DMS79 treated with DMSO at 0.1 percent for 48 hours (cell line): ENCODE results near the gene PCID2.

Experiments
- DNase-seq: peaks from one replicate; lab custom pipeline; 2025; lab: John Stamatoyannopoulos, UW

PCID2 gene

DNA sequence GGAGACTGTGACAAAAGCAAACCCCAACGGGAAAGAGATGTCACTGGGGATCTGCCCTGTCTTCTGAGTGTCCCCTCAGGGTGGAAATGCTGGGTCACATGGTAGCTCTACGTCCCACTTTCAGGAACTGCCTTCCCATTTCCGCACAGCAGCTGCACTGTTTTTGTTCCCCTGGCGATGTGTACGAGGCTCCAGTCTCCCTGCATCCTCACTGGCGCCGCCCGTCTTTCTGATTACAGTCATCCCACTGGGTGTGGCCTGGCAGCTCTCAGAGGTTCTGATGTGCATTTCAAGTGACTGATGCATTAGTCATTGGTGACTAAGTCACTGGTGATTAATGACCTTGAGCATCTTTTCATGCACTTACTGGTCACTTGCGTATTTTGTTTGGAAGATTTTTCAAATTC lies 21.2 kb downstream of the PCID2 start:
- DNase-seq = no peak

DNA sequence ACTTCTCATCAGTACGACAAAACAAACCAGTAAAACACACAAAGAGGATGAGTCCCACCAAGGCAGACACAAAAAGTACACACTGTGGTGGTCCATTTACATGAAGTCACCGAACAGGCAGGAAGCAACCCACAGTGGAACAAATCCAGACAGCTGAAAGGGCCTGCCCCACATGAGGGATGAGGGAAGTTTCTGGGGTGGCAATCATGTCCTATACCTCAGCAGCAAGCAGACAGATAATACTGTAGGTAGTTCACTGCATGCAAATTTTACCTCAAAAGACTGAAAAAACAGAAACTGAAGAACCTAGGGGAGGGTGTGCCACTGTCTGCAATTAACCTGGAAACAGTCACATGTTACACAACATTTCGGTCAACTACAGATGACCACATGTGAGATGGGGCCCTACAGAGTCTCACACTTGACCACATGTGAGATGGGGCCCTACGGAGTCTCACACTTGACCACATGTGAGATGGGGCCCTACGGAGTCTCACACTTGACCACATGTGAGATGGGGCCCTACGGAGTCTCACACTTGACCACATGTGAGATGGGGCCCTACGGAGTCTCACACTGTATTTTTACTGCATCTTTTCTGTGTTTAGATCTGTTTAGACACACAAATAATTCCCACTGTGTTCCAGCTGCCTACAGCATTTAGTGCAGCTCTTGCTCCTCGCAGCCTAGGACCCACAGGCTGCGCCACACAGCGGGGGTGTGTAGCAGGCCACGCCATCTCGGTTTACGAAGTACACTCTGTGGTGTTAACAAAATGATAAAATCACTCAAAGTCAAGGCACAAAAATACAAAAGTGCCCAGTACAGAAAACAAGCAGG lies 22.2 kb downstream of the PCID2 start:
- DNase-seq = no peak

DNA sequence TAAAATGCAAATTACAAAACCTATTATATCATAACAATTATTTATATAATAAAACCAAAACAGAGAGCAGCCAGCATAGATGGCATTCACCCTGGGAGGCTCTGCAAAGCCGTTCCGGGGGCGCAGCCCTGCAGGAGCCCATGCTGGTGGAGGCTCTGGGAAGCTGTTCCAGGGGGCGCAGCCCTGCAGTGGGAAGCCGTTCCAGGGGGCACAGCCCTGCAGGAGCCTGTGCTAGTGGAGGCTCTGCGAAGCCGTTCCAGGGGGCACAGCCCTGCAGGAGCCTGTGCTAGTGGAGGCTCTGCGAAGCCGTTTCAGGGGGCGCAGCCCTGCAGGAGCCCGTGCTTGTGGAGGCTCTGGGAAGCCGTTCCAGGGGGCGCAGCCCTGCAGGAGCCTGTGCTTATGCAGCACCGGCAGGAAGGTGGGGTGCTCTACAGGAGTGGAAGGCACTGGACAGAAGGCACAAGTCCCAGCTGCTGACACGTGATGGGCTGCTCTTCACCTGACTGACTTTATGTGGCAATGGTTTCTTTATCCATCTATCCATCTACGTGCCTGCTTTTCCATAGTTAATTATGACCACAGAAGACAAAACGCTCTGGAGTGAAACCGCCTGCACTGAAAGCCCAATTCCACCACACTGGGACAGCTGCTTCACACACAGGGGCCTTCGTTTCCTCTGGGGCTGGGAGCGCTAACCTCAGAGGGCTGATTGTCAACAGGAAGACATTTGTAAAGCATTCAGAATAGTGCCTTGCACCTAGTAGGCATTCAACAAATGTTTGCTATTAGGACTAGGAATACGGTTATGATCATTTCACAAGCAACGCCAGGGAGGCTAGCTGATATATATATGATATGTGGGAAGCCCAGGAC lies 23.7 kb downstream of the PCID2 start:
- no peak for DNase-seq

DNA sequence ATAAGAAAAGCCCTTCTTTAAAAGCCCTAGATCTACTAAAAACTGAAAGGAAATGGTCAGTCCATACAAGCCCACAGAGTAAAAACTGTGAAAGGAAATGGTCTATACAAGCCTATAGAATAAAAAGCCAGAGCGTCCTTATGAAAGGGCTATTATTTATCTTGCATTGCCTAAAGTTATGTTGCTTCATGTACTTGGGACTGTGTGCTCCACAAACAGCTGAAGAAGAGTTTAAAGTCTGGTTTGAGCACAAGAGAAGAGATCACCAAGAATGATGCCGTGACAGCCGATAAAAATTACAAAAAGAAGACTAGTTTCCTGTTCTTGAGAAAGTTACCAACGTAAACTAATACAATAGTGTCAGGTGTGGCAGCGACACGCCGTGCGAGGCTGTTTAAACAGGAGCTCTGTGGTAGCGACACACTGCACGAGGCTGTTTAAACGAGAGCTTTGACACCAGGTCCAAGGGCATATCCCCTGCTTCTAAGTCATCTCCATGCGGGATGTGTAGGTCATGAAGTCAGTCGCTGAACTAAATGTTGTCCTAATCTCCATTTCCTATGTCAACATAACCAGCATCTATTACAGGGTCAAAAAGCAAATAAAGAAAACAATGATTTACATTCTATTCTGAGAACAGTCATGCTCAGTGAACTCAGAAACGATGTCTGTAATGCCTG lies 24.9 kb downstream of the PCID2 start:
- no peak for DNase-seq

DNA sequence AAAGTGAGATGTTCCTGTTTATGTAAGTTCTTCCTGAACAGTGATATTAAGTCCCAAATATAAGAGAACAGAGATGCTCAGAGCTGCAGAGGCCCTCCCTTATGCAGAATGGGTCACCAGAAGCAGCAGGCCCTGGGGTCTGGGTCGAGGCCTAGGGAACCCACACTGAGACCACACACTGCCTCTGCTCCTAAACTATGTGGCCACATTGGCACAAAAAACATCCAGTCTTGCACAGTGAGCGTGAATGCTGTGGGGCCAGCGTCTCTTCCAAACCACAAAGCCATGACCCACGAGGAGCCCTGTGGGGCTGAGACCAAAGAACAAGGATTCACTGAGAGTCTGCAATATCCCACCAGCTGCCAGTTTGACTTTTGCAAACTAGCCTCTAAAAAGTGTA lies 26.4 kb downstream of the PCID2 start:
- DNase-seq = no peak

DNA sequence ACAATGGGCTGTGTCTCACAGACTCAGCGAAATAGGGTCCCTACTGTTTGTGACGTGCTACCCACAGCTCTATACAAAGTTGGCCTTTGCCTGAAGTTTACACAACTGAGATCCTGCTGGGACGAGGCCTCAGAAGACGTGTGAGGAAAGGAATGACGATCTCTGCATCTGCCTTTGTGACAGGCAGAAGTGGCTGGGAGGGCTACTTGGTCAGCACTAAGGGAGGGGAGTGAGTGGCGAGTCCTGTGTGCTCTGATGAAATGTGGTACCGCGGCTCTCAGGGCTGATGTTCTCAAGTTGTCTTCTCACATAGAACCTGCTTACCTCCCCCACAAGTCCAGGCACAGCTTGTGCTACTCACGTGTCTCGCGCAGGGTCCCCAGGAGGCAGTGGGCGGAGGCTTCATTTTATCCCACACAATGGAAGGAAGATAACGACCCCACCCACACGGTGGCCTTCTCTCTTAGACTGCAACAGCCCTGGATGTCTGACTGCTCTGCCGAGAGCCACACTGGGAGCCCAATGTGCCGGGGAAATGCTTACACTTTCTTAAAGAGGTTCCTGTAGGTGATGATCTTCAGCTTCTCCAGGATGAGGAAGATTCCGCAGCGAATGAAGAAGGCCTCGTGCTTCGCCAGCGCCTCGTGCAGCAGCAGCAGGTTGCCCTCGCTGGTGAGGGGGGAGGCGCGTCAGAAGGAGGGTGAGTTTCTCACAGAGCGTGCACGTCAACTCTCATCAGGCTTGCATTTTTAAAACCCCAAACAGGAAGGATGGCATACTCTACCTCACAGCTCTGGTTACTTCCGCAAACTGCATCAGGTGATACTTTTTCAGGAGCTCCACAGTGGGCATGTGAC lies 28.9 kb downstream of the PCID2 start:
- no peak for DNase-seq

DNA sequence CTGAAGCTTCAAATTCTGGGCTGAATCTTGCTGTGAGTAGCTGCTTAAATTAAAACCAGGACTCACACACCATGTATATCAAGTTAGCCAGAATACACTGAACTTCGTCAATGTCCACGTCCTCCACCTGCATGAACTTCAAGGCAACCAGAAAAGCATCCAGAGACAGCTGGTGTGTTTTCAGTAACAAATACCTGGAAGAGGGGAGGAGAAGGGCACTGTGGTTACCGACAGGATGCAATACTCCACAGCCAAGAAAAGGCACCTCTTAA lies 29.6 kb downstream of the PCID2 start:
- no peak for DNase-seq

DNA sequence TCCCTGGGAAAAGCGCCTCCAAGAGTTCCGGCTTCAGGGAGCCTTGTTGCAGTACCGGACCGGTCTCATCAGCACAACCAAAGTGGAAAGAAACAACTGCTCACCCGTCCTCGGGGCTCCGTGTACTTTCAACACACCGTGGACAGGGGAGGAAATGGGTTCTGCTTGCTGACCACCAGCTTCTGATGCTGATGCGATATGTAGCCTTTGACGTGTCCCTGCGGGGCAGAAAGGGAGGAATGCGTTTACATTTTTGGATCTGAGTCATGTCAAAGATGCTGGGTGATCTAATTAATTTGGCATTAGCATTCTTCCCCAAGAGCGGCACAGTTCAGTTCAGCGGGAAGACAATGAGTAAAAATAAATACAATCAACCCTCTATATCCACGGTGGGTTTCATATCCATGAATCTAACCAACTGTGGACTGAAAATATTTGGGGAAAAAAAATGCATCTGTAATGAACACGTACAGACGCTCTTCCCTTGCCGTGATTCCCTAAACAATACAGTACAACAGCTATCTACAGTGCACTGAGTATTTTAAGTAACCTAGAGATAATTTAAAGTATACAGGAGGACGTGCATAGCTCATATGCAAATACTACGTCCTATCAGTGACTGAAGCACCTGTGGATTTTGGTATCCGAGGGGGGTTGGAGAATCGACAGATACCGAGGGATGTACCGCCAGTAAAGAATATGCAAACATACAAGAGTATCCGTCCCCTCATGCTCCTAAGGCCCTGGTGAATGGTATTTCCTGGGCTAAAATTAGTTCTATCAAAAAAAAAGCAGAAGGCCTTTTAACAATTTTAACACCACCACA lies 30.2 kb downstream of the PCID2 start:
- DNase-seq = no peak

DNA sequence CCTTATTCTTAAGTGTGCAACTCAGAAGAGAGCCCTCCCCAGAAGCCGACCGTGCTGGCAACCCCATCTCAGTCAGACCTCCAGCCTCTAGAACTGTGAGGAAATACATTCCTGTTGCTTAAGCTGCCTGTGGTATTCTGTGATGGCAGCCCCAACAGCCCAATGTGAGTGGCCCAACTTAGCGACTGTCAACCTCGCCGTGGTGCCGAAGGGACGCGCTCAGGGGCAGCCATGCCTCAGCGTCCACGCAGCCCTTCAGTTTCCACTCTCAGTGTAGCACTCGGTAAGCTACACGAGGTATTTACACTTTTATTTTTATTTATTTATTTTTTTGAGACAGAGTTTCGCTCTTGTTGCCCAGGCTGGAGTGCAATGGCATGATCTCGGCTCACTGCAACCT lies 31.6 kb downstream of the PCID2 start:
- DNase-seq = no peak

DNA sequence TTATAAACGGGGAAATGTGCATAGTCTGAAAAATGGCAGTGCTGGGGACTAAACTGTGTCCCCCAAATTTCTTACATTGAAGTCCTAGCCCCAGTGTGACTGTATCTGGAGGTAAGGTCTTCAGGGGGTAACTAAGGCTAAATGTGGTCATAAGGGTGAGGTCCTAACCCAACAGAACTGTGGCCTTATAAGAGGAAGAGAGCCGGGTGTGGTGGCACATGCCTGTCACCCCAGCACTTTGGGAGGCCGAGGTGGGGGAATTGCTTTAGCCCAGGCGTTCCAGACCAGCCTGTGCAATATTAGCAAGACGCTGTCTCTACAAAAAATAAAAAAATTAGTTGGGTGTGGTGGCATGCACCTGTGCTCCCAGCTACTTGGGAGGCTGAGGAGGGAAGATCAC lies 32.2 kb downstream of the PCID2 start:
- DNase-seq = no peak

DNA sequence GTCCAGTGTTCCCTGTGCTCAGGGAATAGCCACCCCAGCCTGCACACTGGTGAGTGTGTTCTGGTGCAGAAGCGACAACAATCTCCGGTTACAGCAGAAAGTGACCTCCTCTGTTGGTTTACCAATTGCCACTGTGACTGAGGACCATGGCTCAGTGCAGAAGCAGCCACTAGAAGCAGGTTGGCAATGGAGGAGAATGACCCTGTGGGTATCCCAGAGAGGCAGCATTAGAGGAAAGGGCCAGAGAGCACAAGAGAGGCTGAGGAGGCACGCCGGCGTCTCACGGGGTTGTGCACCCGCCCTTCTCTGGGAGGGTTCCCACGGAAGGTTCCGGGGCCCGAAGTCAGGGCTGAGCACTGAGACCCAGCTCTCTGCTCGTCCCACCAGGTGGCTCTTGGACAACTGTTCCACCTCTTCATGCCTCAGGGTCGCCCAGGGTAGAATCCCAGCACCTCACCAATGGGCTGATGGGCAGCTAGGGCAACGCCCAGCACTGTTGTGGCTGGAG lies 36.0 kb downstream of the PCID2 start:
- DNase-seq = no peak

DNA sequence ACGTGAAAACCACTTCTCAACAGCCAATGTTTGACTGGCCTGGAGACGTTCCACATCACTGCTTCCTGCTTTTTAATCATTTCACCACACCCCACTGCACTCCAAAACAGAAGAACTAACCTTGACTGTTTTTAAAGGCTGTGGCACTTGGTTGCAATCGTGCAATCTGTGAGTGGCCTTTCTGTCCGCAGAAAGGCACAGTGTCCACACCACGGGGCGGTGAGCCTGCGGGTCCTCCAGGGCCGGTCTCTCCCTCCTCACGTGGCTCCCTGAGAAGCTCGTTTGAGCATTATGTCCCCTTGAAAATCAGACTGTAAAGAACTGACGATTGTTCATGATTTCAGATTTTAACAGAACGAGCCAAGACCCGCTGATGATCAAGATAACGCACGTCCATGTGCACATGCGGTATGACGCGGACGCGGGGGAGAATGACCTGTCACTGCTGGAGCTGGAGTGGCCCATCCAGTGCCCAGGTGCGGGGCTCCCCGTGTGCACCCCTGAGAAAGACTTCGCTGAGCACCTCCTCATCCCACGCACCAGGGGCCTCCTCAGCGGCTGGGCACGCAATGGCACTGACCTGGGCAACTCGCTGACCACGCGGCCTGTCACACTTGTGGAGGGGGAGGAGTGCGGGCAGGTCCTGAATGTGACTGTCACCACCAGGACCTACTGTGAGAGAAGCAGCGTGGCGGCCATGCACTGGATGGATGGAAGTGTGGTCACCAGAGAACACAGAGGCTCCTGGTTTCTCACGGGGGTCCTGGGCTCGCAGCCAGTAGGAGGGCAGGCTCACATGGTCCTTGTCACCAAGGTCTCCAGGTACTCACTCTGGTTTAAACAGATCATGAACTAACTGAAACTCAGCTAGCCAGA lies 37.0 kb downstream of the PCID2 start:
- DNase-seq = peak; percentile 76

DNA sequence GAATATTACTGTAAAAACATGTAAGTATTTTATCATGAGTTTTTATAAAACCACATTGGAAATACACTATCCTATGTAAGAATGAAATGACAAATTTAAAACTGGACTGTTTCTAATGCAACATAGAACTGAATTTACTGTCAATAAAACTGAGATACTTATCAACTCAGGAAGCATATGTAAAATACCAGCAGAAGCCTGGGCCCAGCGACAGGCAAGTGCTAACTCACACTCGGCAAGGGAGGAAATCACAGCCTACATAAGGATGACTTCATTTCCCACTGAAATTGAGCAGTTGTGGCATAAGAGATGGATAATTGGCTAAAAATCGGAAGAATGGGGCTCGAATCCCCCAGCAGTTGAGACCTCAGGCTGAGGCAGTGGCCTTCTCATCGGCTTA lies 38.0 kb downstream of the PCID2 start:
- no peak for DNase-seq

DNA sequence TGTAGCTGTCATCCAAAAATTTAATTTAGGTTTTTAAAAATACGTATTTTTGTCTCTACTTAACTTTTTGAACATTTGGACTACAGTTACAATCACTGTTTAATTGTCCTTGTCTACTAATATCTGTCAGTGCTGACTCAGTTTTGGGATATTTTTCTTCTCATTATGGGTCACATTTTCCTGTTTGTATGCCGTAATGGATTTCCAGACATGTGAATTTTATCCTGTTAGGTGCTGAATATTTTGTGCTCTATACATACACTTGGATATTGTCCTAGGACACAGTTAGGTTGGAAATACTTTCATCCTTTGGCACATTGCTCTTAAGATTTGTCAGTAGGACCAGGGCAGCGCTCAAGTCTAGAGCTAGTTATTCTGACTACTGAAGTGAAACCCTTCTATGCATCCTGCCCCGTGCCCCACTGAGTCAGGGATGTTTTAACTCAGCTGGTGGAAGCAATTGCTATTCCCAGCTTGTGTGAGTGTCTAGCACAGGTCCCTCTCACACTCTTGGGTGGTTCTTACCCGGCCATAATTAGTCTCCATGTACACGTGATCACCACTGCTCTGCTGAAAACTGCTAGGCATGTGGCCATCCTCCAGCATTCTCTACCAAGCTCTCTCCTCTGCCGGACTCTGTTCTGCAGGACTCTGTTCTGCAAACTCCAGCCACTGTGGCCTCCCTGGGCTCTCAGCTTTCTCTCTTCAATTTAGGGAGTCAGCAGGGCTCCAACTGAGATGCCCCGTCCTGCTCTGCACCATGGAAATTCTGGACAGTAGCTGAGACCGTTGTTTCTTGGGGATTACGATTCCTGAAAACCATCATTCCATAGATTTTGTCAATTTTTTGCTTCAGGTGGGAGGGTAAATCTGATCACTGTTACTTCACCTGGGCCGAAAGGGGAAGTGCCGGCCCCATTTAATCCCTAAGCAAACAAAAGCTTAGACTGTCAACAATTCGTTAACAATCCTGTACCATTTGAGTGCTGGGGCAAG lies 38.9 kb downstream of the PCID2 start:
- DNase-seq = no peak

DNA sequence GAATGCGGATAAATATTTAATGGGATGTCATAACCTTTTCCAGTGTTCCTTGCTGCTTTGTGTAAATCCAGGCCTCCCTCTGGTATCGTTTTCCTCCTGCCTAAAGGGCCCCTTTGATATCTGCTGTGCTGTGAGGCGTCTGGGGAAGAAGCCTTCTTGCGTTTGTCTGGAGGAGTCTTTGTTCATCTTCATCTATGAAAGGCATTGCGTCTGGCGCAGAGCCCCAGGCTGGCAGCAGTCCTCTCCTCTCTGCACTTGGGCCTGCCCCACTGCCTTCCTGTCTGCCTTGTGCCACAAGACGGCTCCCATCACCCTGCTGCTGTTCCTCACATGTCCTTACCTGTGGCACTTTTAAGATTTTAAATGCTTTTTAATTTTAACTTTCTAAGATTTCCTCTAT lies 40.3 kb downstream of the PCID2 start:
- DNase-seq = no peak

DNA sequence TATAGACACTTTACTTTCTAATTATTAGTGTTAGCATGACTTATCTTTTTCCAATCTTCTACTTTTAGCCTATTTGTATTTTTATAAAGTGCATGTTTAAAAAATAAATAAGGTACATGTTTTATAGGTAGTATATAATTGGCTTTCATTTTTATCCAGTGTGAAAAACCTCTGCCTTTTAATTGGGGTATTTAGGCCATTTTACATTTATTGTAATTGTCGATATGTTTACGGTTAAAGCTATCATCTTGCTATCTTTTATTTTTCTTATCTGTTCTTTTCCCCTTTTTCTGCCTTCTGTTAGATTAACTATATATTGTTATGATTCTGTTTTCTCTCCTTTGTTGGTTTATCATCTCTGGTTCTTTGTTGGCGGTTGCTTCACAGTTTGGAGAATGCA lies 40.9 kb downstream of the PCID2 start:
- no peak for DNase-seq

DNA sequence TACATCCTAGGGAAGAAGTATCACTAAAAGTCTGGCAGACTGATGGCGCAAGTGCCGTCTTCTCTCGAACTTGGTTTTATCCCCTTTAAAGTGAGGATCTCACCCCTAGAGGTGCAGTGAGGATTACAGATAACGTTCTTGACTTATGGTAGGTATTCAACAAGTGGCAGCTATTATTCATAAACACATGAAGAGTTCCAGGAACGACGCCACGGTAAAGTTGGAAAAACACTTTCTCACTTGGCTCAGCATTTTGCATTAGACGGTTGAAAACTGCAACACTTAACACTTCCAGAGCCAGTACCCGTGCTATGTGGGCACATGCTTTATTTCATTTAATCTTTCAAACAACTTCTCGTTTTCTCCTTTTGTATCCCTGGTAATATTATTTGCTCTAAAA lies 41.3 kb downstream of the PCID2 start:
- DNase-seq = no peak

DNA sequence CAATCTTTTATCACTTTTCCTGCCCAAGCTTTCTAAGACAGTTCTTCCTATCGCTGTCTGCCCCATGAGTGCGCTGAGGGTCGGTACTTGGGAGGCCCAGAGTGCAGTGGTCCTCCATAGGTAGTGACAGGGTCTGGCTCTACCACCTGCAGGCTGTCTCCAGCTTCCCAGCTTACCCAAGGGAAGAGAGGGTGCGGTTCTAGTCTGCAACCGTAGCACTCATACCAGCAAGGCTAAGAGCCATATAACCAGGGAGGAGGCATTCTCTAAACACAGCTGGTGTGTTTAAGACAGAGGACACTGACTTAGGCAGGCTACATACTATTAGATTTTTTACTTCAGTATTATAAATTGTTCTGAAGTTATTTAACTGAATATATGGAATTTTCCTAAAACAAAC lies 41.8 kb downstream of the PCID2 start:
- no peak for DNase-seq

DNA sequence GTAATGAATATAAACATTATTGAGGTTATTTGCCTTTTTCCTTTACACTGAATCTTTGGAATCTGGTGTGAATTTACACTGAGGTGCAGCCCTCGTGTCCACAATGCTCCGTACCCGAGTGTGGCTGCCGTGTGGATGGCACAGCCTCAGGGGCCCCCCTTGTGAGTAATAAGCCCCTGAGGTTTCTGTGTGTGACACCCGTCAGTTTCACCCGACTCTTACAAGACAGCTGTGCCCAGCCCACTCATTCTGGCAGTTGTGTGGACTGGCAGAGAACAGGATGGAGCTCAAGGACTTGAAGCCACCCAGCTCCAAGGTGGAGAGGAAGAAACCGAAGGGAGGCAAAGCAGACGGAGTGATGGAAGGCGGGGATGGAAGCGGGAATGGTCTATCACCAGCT lies 42.2 kb downstream of the PCID2 start:
- no peak for DNase-seq
